B cell (primary cell): ENCODE results near the gene GRP.

Source experiments
- CTCF ChIP-seq: fragments of 200-600 bp; IDR thresholded peaks from one replicate; pipeline ENCODE4 v1.8.0; 2022; ENCODE audit warnings: antibody characterized with exemption, mild to moderate bottlenecking
- EZH2 ChIP-seq: IDR thresholded peaks from 2 replicates; pipeline ENCODE4 v1.6.1; 2012; ENCODE audit warnings: borderline replicate concordance, low read depth, mild to moderate bottlenecking, moderate library complexity, low read length; ENCODE audit not compliant: insufficient read depth, poor library complexity, severe bottlenecking

DNA sequence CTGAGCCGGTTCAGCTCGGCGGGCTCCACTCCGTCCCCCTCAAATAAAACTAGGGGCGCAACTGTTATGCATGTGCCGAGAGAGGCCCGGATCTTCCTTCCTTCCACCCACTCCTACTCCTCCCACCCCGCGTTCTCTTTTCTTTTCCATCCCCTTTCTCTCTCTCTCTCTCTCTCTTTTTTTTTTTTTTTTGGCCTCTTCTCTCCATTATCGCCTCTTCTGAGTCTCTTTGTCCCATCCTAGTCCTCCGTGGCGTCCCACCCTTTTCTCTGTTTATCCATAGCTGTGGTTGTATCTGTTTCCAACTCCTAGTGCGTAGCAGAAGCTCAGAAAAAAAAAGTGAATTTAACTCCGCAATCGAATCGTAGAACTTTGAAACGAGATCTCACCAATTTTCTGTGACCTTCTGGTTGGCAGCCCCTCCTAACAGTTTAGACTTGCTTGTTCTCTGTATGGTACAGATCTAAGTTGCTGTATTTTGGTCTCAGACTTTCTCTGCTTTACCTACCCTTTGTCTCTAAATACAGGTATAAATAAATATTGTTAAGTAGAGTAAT, 49.7 kb downstream of the GRP start:
- no peak for TF ChIP-seq EZH2
- no peak for TF ChIP-seq CTCF
